ENCODE results near the gene FOXP1. TPM values are rescaled to one million over a fixed set of nuclear protein-coding genes. Genes with fewer than 3 reads are reported as not detected.

FOXP1 gene
- total RNA-seq, 1 experiment from 2014 or later = 75.3 TPM

GRCh38 chr3:71187715-71188114, 395.8 kb downstream of the FOXP1 start:
- no peak overlapping the region for H3K27ac Mint-ChIP-seq
- H3K27me3 ChIP-seq (ENCODE audit: insufficient read depth, low read length) = no peaks in the 10 kb centered on the region
- no peak for TF ChIP-seq CTCF (conservative IDR thresholded peaks at IDR 0.05)
- no peak overlapping the region for H3K23ac ChIP-seq (ENCODE audit: insufficient read length, low read depth, low read length)
- H3K4ac ChIP-seq (ENCODE audit: low read depth, low read length) = no peak overlapping the region
- peaks cover 0 to 17% (median 9%) of the 10 kb centered on the region in 3 experiments; a peak in 4 of 7 replicates for H3K36me3 Mint-ChIP-seq (ENCODE audit: insufficient read depth in 1 of 3, low read depth in 3 of 3)
- H3K14ac ChIP-seq (ENCODE audit: insufficient read depth, low read length) = no peak overlapping the region
- no peaks in the 10 kb centered on the region for H3K9me3 ChIP-seq (ENCODE audit: control insufficient read depth, low read depth, low read length)
- no peaks in the 10 kb centered on the region for H3K79me2 ChIP-seq (ENCODE audit: insufficient read depth, low read length)
- no peak overlapping the region for H2AFZ ChIP-seq (ENCODE audit: low read length)
- no peaks in the 10 kb centered on the region for H3K27me3 Mint-ChIP-seq (ENCODE audit: low read depth)
- H4K5ac ChIP-seq (ENCODE audit: insufficient read length, low read depth, low read length) = no peak overlapping the region
- no peak overlapping the region for H3K56ac ChIP-seq (ENCODE audit: insufficient read length, low read depth, low read length)
- no peak overlapping the region for H3K4me2 ChIP-seq (ENCODE audit: insufficient read depth, insufficient read length, low read length)
- H3K18ac ChIP-seq (ENCODE audit: insufficient read length, low read depth, low read length) = no peak overlapping the region
- H2BK5ac ChIP-seq (ENCODE audit: insufficient read length, low read length) = no peak overlapping the region
- WGBS (ENCODE audit: extremely low coverage, insufficient read length, low lambda C conversion rate) = no CpG with 5 or more reads among the region's 1 CpG
- no peak overlapping the region for H3K27ac ChIP-seq (ENCODE audit: insufficient read length, low read depth, low read length)
- no peak overlapping the region for H2BK15ac ChIP-seq (ENCODE audit: low read depth, low read length)
- DNase-seq = no peak
- no peak overlapping the region for H4K8ac ChIP-seq (replicated peaks; ENCODE audit: insufficient read length, low read depth, low read length)
- no peak overlapping the region for H2BK20ac ChIP-seq (ENCODE audit: low read depth, low read length, poor library complexity, severe bottlenecking)
- H3K4me1 Mint-ChIP-seq = peaks cover 11% of the 10 kb centered on the region in 2 experiments
- no peak overlapping the region for H2BK12ac ChIP-seq (ENCODE audit: insufficient read length, low read depth, low read length)
- H2BK120ac ChIP-seq (ENCODE audit: low read depth, low read length, poor library complexity, severe bottlenecking) = no peak overlapping the region
- no peaks in the 10 kb centered on the region for H4K20me1 ChIP-seq (ENCODE audit: control insufficient read depth, insufficient read depth, insufficient read length)
- no peak overlapping the region for H3K9ac ChIP-seq (ENCODE audit: extremely low read depth, insufficient read length, low read length)
- no peak overlapping the region for H4K91ac ChIP-seq (ENCODE audit: insufficient read length, low read depth, low read length)
- no peaks in the 10 kb centered on the region for H3K4me1 ChIP-seq (ENCODE audit: insufficient read depth, low read length)
- H3K9me3 Mint-ChIP-seq = no peaks in the 10 kb centered on the region
- no peaks in the 10 kb centered on the region for H3K23me2 ChIP-seq (ENCODE audit: insufficient read length, low read depth, low read length, poor library complexity, severe bottlenecking)
- H3T11ph ChIP-seq (ENCODE audit: low read length) = no peak overlapping the region
- H3K79me1 ChIP-seq (ENCODE audit: insufficient read depth, low read depth, low read length, poor library complexity, severe bottlenecking) = no peaks in the 10 kb centered on the region
- no peak overlapping the region for H3K4me3 Mint-ChIP-seq
- no peak overlapping the region for H2AK5ac ChIP-seq (ENCODE audit: insufficient read length, low read length)

Data from H9 (cell line).